Neural progenitor cell (in vitro differentiated cells): ENCODE data around the gene REN. TPM values are rescaled to one million over a fixed set of nuclear protein-coding genes. Genes with fewer than 3 reads are reported as not detected.

ENCODE experiments used
- DNase-seq: peaks from one replicate; pipeline ENCODE4 v3.0.0-alpha.2; 2016; ENCODE audit warnings: low spot score
- H2AFZ ChIP-seq: fragments of 200-600 bp; sonication (generic); replicated peaks from 2 replicates; pipeline ENCODE4 v1.6.1; 2016; ENCODE audit warnings: antibody characterized with exemption
- H3F3A ChIP-seq: fragments of 200-600 bp; sonication (generic); 2 replicates; pipeline ENCODE4 v1.6.1; 2016; ENCODE audit warnings: antibody characterized with exemption, low read depth
- H3K27ac ChIP-seq: fragments of 200-600 bp; sonication (generic); 2 replicates; pipeline ENCODE4 v1.5.1; 2016; ENCODE audit warnings: mild to moderate bottlenecking
- H3K27me3 ChIP-seq: fragments of 200-600 bp; sonication (generic); 2 replicates; pipeline ENCODE4 v1.6.1; 2016; ENCODE audit warnings: mild to moderate bottlenecking, moderate library complexity
- H3K36me3 ChIP-seq: fragments of 200-600 bp; sonication (generic); 2 replicates; pipeline ENCODE4 v1.5.1; 2016
- H3K4me1 ChIP-seq: fragments of 200-600 bp; sonication (generic); 2 replicates; pipeline ENCODE4 v1.6.1; 2016; ENCODE audit warnings: mixed run types
- H3K4me2 ChIP-seq: fragments of 200-600 bp; sonication (generic); 2 replicates; pipeline ENCODE4 v1.6.1; 2016
- H3K4me3 ChIP-seq: fragments of 200-600 bp; sonication (generic); 2 replicates; pipeline ENCODE4 v1.5.1; 2016
- H3K79me2 ChIP-seq: fragments of 200-600 bp; sonication (generic); 2 replicates; pipeline ENCODE4 v1.6.1; 2016; ENCODE audit warnings: low read depth
- H3K9ac ChIP-seq: fragments of 200-600 bp; sonication (generic); 2 replicates; pipeline ENCODE4 v1.6.1; 2016
- H3K9me3 ChIP-seq: fragments of 200-600 bp; sonication (generic); 2 replicates; pipeline ENCODE4 v1.5.1; 2016; ENCODE audit warnings: low read depth
- H4K20me1 ChIP-seq: fragments of 200-600 bp; sonication (generic); 2 replicates; pipeline ENCODE4 v1.6.1; 2016; ENCODE audit warnings: low read depth
- H3K27ac Mint-ChIP-seq: 3 replicates; pipeline ENCODE4 v1.8.0; 2021; ENCODE audit warnings: mixed read lengths
- H3K27me3 Mint-ChIP-seq: 2 replicates; pipeline ENCODE4 v1.8.0; 2022; ENCODE audit warnings: low read depth, mild to moderate bottlenecking, inconsistent platforms, moderate library complexity, mixed read lengths; ENCODE audit not compliant: insufficient read depth
- H3K36me3 Mint-ChIP-seq: 3 replicates; pipeline ENCODE4 v1.8.0; 2021; ENCODE audit warnings: mixed read lengths
- H3K4me1 Mint-ChIP-seq: 3 replicates; pipeline ENCODE4 v1.8.0; 2021; ENCODE audit warnings: mixed read lengths
- H3K4me3 Mint-ChIP-seq: 3 replicates; pipeline ENCODE4 v1.8.0; 2021; ENCODE audit warnings: mild to moderate bottlenecking, moderate library complexity, mixed read lengths
- H3K9me3 Mint-ChIP-seq: 3 replicates; pipeline ENCODE4 v1.8.0; 2020; ENCODE audit warnings: mixed read lengths
- CTCF ChIP-seq: fragments of 200-600 bp; sonication (generic); IDR thresholded peaks from 2 replicates; pipeline ENCODE4 v1.5.1; 2017; ENCODE audit warnings: antibody characterized with exemption, mild to moderate bottlenecking
- EZH2 ChIP-seq: fragments of 200-600 bp; sonication (generic); IDR thresholded peaks from 2 replicates; pipeline ENCODE4 v1.6.1; 2017; ENCODE audit warnings: antibody characterized with exemption, mild to moderate bottlenecking, moderate library complexity
- EZH2phosphoT487 ChIP-seq: fragments of 200-600 bp; sonication (generic); IDR thresholded peaks from 2 replicates; pipeline ENCODE4 v1.6.1; 2017; ENCODE audit warnings: antibody characterized with exemption
- total RNA-seq: library from RNA; depleted of rRNA; stranded (reverse); fragments of >200 nt; gene quantifications from 2 replicates; pipeline ENCODE4 v1.2.3, GENCODE V29; 2015; ENCODE audit warnings: low replicate concordance

Gene REN
- total RNA-seq, 1 donor from 2014 or later, result not detected

GRCh38 chr1:204130981-204131892 is 34.9 kb downstream of the REN start:
- Mint-ChIP-seq H3K36me3 (peaks cover 2% of the 10 kb centered on the region), H3K4me3 (peak overlapping the region; percentile 43), H3K27ac (no peak overlapping the region), H3K27me3 (peaks cover 11% of the 10 kb centered on the region), H3K9me3 (no peaks in the 10 kb centered on the region), H3K4me1 (peaks cover 34% of the 10 kb centered on the region)
- Histone ChIP-seq H4K20me1 (peaks cover 3% of the 10 kb centered on the region), H3K36me3 (no peaks in the 10 kb centered on the region), H3K79me2 (no peaks in the 10 kb centered on the region), H3K27me3 (no peaks in the 10 kb centered on the region), H3K4me1 (peaks cover 14% of the 10 kb centered on the region), H3K9ac (no peak overlapping the region), H3F3A (peaks cover 15% of the 10 kb centered on the region), H3K4me2 (no peak overlapping the region), H3K27ac (no peak overlapping the region), H3K4me3 (no peak overlapping the region), H3K9me3 (no peaks in the 10 kb centered on the region), H2AFZ (no peak overlapping the region)
- no peak for TF ChIP-seq EZH2phosphoT487
- DNase-seq, result no peak

- no peak overlapping the region for H3K27ac ChIP-seq
- H3K36me3 Mint-ChIP-seq, result peaks cover 7% of the 10 kb centered on the region
- H3K4me1 Mint-ChIP-seq, result peaks cover 40% of the 10 kb centered on the region
Measured at GRCh38 chr1:204130178-204130577, 36.0 kb downstream of the REN start.

GRCh38 chr1:204128964-204129896 is 36.9 kb downstream of the REN start:
- Mint-ChIP-seq H3K36me3 (peaks cover 9% of the 10 kb centered on the region), H3K4me1 (peaks cover 42% of the 10 kb centered on the region), H3K4me3 (peak overlapping the region; percentile 48), H3K9me3 (no peaks in the 10 kb centered on the region), H3K27me3 (peaks cover 11% of the 10 kb centered on the region), H3K27ac (peak overlapping the region; percentile 96)
- Histone ChIP-seq H4K20me1 (peaks cover 3% of the 10 kb centered on the region), H3K79me2 (no peaks in the 10 kb centered on the region), H3K4me3 (peak overlapping the region; percentile 18), H3K9me3 (no peaks in the 10 kb centered on the region), H3K4me1 (peaks cover 14% of the 10 kb centered on the region), H3K9ac (no peak overlapping the region), H3K4me2 (peak overlapping the region; percentile 67), H3K36me3 (no peaks in the 10 kb centered on the region), H3K27me3 (no peaks in the 10 kb centered on the region), H3K27ac (no peak overlapping the region), H2AFZ (no peak overlapping the region), H3F3A (peaks cover 15% of the 10 kb centered on the region)
- no peak for TF ChIP-seq EZH2
- peak; percentile 81 for TF ChIP-seq CTCF
- peak; percentile 84 for DNase-seq

More at GRCh38 chr1:204130178-204130577, 36.0 kb downstream of the REN start:
- Mint-ChIP-seq H3K27ac (no peak overlapping the region), H3K27me3 (peaks cover 10% of the 10 kb centered on the region), H3K9me3 (no peaks in the 10 kb centered on the region), H3K4me3 (no peak overlapping the region)
- peaks cover 15% of the 10 kb centered on the region for H3F3A ChIP-seq
- no peak for TF ChIP-seq EZH2
- no peak for TF ChIP-seq EZH2phosphoT487
- TF ChIP-seq CTCF, result no peak
- H3K9me3 ChIP-seq, result no peaks in the 10 kb centered on the region
- DNase-seq, result no peak
- no peaks in the 10 kb centered on the region for H3K27me3 ChIP-seq
- no peak overlapping the region for H3K4me2 ChIP-seq
- H3K4me3 ChIP-seq, result no peak overlapping the region
- no peaks in the 10 kb centered on the region for H3K36me3 ChIP-seq
- H3K9ac ChIP-seq, result no peak overlapping the region
- peaks cover 3% of the 10 kb centered on the region for H4K20me1 ChIP-seq
- no peak overlapping the region for H2AFZ ChIP-seq
- no peaks in the 10 kb centered on the region for H3K79me2 ChIP-seq
- peaks cover 14% of the 10 kb centered on the region for H3K4me1 ChIP-seq
